HepG2 (cell line): Measurements from ENCODE around the gene COBL. TPM values are rescaled to one million over a fixed set of nuclear protein-coding genes. Genes with fewer than 3 reads are reported as not detected.

Source experiments
- ATAC-seq: fragments of 200-7000 bp; cut with Tn5 transposase; 3 replicates; pipeline ENCODE4 v1.9.1; 2020; ENCODE audit warnings: mild to moderate bottlenecking, moderate library complexity
- BruUV-seq: library from RNA; stranded (reverse); fragments of 400-500 nt; replicated peaks from 2 replicates; lab custom pipeline; 2021; lab: Mats Ljungman, UMichigan
- CTCF ChIA-PET: fragments of 300-600 bp; formaldehyde crosslinking; extraction: SDS; loops from one replicate; lab custom pipeline; 2021; ENCODE audit warnings: low total read pairs, inconsistent platforms, low intra/inter-chr PET ratio; lab: Yijun Ruan, JAX
- POLR2A ChIA-PET: fragments of 350-600 bp; sonication (Branson Sonifier 250); formaldehyde crosslinking; loops from one replicate; lab custom pipeline; 2020; ENCODE audit warnings: antibody characterized with exemption, inconsistent platforms; lab: Yijun Ruan, JAX
- DNase-seq: peaks from one replicate; pipeline ENCODE4 v3.0.0-alpha.2; 2015; ENCODE audit warnings: low spot score
- FAIRE-seq: peaks from 3 replicates; lab custom pipeline; 2011; peaks lifted over from hg19 to GRCh38; lab: Jason Lieb, UNC
- H2AFZ ChIP-seq: one replicate; pipeline ENCODE4 v1.6.1; 2011; ENCODE audit warnings: low read length, inconsistent platforms
- H3K27ac ChIP-seq: fragments of 300-600 bp; 3 replicates; pipeline ENCODE4 v1.8.0; 2011; ENCODE audit warnings: mixed run types, mild to moderate bottlenecking, mixed read lengths, low read length, inconsistent platforms; ENCODE audit not compliant: insufficient read depth; ENCODE audit errors: extremely low read length
- H3K27me3 ChIP-seq, 2 experiments: fragments of 200-600 bp in 1 of 2; 2 replicates in 1 of 2; 3 replicates in 1 of 2; pipeline versions ENCODE4 v1.6.0 to v1.8.0; 2011; ENCODE audit warnings: low read length in 2 of 2, mild to moderate bottlenecking in 2 of 2, moderate library complexity in 2 of 2, inconsistent platforms in 1 of 2; ENCODE audit not compliant: insufficient read depth in 2 of 2, control insufficient read depth in 1 of 2
- H3K36me3 ChIP-seq, 2 experiments: fragments of 200-600 bp in 1 of 2; replicated peaks in 1 of 2; 2 replicates in 1 of 2; 3 replicates in 1 of 2; pipeline versions ENCODE4 v1.5.1 to v1.8.0; 2011; ENCODE audit warnings: low read length in 2 of 2, inconsistent platforms in 1 of 2; ENCODE audit not compliant: insufficient read depth in 2 of 2, control insufficient read depth in 1 of 2
- H3K4me1 ChIP-seq: 2 replicates; pipeline ENCODE4 v1.5.1; 2012; ENCODE audit warnings: low read length, inconsistent platforms; ENCODE audit not compliant: insufficient read depth
- H3K4me2 ChIP-seq: 2 replicates; pipeline ENCODE4 v1.6.0; 2011; ENCODE audit warnings: low read depth, low read length, inconsistent platforms
- H3K4me3 ChIP-seq, 3 experiments: fragments of 200-600 bp in 1 of 3; sonication (generic), shearing (Covaris generic) in 1 of 3; replicated peaks in 1 of 3; 2 replicates each; pipeline ENCODE4 v1.5.1; 2011 to 2016; ENCODE audit warnings: low read length in 3 of 3, inconsistent platforms in 2 of 3, low read depth in 2 of 3, mild to moderate bottlenecking in 2 of 3, control low read depth in 1 of 3, mixed read lengths in 1 of 3; ENCODE audit not compliant: insufficient read depth in 1 of 3
- H3K79me2 ChIP-seq: one replicate; pipeline ENCODE4 v1.6.1; 2011; ENCODE audit warnings: low read length, inconsistent platforms; ENCODE audit not compliant: insufficient read depth
- H3K9ac ChIP-seq: 2 replicates; pipeline ENCODE4 v1.6.0; 2011; ENCODE audit warnings: mild to moderate bottlenecking, low read depth, low read length, inconsistent platforms; ENCODE audit not compliant: insufficient read depth
- H3K9me3 ChIP-seq: 2 replicates; pipeline ENCODE4 v1.5.1; 2012; ENCODE audit warnings: mild to moderate bottlenecking, low read length
- H4K20me1 ChIP-seq: 2 replicates; pipeline ENCODE4 v1.6.0; 2011; ENCODE audit warnings: inconsistent platforms, mild to moderate bottlenecking, low read length, moderate library complexity; ENCODE audit not compliant: insufficient read depth
- CC2D1A ChIP-seq: sonication (generic); formaldehyde crosslinking; IDR thresholded peaks from 2 replicates; pipeline ENCODE4 v1.8.1; 2023; ENCODE audit warnings: mild to moderate bottlenecking, missing genetic modification reagents
- KAT8 ChIP-seq: IDR thresholded peaks from 2 replicates; pipeline ENCODE4 v1.6.1; 2016; ENCODE audit warnings: missing genetic modification reagents, missing compliant biosample characterization
- NFYC ChIP-seq: IDR thresholded peaks from 2 replicates; pipeline ENCODE4 v1.6.1; 2016; ENCODE audit warnings: missing genetic modification reagents, missing compliant biosample characterization
- POLR2G ChIP-seq: fragments of 200-400 bp; formaldehyde crosslinking; IDR thresholded peaks from 2 replicates; pipeline ENCODE4 v1.6.1; 2018; ENCODE audit warnings: mild to moderate bottlenecking, low read depth, low read length, moderate library complexity
- ZNF136 ChIP-seq: sonication (generic); formaldehyde crosslinking; IDR thresholded peaks from 2 replicates; pipeline ENCODE4 v1.8.1; 2022; ENCODE audit warnings: low read depth, mild to moderate bottlenecking, moderate library complexity, missing genetic modification reagents
- ZNF879 ChIP-seq: sonication (generic); formaldehyde crosslinking; IDR thresholded peaks from 2 replicates; pipeline ENCODE4 v1.8.1; 2023; ENCODE audit warnings: missing genetic modification reagents
- WGBS: methylation state at CpG from one replicate; pipeline ENCODE4 v1.1.6; 2017; ENCODE audit warnings: low lambda C conversion rate; 5-methylcytosine and 5-hydroxymethylcytosine counted together
- in situ Hi-C: cut with HindIII; loops from 2 replicates; pipeline ENCODE4 v1.10.0; 2017; ENCODE audit warnings: low pct_unique_long_range_greater_than_20kb; ENCODE audit not compliant: extremely low pct_ligation_motif_present
- intact Hi-C: fragments of 100-400 bp; cut with micrococcal nuclease; formaldehyde crosslinking; loops from one replicate; pipeline ENCODE4 v1.10.0; 2022; ENCODE audit not compliant: unreplicated experiment
- polyA plus RNA-seq, 8 experiments: library from polyadenylated mRNA; depleted of rRNA in 3 of 8; stranded (reverse) in 7 of 8; unstranded in 1 of 8; fragments of >200 nt; fragmentation: Illumina TruSeq in 4 of 8; extraction: Trizol in 4 of 8; gene quantifications; 2 replicates each; pipeline versions ENCODE4 v1.2.1 to v1.2.3, GENCODE V29; 2011 to 2016; ENCODE audit warnings: low read depth in 4 of 8, missing spikeins in 1 of 8, mixed read lengths in 1 of 8; ENCODE audit not compliant: insufficient read depth in 1 of 8
- total RNA-seq, 5 experiments: library from RNA; depleted of rRNA; stranded (reverse); fragments of >200 nt; fragmentation: Illumina TruSeq; extraction: Trizol; gene quantifications; 2 replicates each; pipeline ENCODE4 v1.2.3, GENCODE V29; 2016; ENCODE audit warnings: low read depth in 1 of 5
- TF ChIP-seq, protein P1 (sequence below): sonication (generic); formaldehyde crosslinking; IDR thresholded peaks from 2 replicates; pipeline ENCODE4 v1.5.1; 2020; ENCODE audit warnings: missing genetic modification reagents, mild to moderate bottlenecking, borderline replicate concordance
- TF ChIP-seq, protein P2 (sequence below): sonication (generic); formaldehyde crosslinking; IDR thresholded peaks from 2 replicates; pipeline ENCODE4 v1.4.0; 2020; ENCODE audit warnings: mild to moderate bottlenecking, missing genetic modification reagents
- TF ChIP-seq, protein P3 (sequence below): sonication (generic); formaldehyde crosslinking; IDR thresholded peaks from 2 replicates; pipeline ENCODE4 v1.4.0; 2020; ENCODE audit warnings: mild to moderate bottlenecking, missing genetic modification reagents
- TF ChIP-seq, protein P4 (sequence below): sonication (generic); formaldehyde crosslinking; IDR thresholded peaks from 2 replicates; pipeline ENCODE4 v1.4.0; 2020; ENCODE audit warnings: missing genetic modification reagents, low read depth, mild to moderate bottlenecking, borderline replicate concordance

COBL gene
- total and polyA plus RNA-seq, 2 of the 13 experiments (the other 11 are each of a cell fraction or from before 2014, with no cell fraction given) = 3.8 to 4.9 TPM

DNA sequence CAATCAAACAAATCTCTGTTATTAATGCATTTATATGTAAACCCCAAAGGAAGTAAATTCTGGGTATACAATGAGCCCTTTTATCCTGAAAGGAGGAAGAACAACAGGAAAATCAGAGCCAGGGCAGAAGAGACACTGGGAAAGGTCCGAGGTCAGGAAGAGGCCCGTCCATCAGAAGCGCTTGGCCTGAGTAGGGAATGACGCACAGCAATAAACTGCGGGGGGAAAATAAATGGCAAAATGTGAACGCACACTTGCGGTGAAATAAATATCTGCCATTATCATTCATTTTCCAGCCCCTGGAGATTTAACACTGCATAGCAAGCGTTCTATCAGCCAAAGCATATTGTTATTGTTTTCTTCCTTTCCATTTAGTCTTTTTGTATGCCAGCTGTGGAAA, 243.4 kb downstream of the COBL start:
- ATAC-seq = no peak
- Histone ChIP-seq H3K9me3 (no peaks in the 10 kb centered on the region), H4K20me1 (no peaks in the 10 kb centered on the region), H3K27ac (no peak overlapping the region), H3K79me2 (no peaks in the 10 kb centered on the region), H3K9ac (no peak overlapping the region), H3K36me3 (no peaks in the 10 kb centered on the region), H3K4me1 (no peaks in the 10 kb centered on the region), H3K4me3 (no peak overlapping the region), H3K27me3 (no peaks in the 10 kb centered on the region), H3K4me2 (no peak overlapping the region), H2AFZ (no peak overlapping the region)
- POLR2A ChIA-PET = no interaction called here
- DNase-seq = no peak
- no TSS peak for BruUV-seq
- intact Hi-C loops (no loop called here), in situ Hi-C loops (no loop called here)
- CTCF ChIA-PET = no interaction called here
- FAIRE-seq = no peak
- 95% methylated on average over 8 of the region's 8 CpGs for WGBS
- TF ChIP-seq, protein P1, sequence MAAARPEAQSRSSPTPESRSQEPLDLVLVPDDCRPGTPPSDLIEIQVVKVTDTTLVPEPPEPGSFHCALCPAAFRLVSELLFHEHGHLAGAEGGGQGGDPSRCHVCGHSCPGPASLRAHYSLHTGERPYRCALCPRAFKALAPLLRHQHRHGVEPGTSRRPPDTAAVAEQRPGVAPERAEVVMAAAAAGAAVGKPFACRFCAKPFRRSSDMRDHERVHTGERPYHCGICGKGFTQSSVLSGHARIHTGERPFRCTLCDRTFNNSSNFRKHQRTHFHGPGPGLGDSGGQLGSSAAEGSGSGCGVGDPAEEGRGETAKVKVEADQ (CRISPR knock-in tag) = no peak
- no peak for TF ChIP-seq KAT8
- TF ChIP-seq POLR2G = no peak
- no peak for TF ChIP-seq ZNF879
- TF ChIP-seq, protein P2, sequence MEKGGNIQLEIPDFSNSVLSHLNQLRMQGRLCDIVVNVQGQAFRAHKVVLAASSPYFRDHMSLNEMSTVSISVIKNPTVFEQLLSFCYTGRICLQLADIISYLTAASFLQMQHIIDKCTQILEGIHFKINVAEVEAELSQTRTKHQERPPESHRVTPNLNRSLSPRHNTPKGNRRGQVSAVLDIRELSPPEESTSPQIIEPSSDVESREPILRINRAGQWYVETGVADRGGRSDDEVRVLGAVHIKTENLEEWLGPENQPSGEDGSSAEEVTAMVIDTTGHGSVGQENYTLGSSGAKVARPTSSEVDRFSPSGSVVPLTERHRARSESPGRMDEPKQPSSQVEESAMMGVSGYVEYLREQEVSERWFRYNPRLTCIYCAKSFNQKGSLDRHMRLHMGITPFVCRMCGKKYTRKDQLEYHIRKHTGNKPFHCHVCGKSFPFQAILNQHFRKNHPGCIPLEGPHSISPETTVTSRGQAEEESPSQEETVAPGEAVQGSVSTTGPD = no peak
- no peak for TF ChIP-seq ZNF136 (CRISPR knock-in tag)
- TF ChIP-seq, protein P3, sequence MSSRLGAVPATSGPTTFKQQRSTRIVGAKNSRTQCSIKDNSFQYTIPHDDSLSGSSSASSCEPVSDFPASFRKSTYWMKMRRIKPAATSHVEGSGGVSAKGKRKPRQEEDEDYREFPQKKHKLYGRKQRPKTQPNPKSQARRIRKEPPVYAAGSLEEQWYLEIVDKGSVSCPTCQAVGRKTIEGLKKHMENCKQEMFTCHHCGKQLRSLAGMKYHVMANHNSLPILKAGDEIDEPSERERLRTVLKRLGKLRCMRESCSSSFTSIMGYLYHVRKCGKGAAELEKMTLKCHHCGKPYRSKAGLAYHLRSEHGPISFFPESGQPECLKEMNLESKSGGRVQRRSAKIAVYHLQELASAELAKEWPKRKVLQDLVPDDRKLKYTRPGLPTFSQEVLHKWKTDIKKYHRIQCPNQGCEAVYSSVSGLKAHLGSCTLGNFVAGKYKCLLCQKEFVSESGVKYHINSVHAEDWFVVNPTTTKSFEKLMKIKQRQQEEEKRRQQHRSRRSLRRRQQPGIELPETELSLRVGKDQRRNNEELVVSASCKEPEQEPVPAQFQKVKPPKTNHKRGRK (CRISPR knock-in tag) = no peak
- TF ChIP-seq, protein P4, sequence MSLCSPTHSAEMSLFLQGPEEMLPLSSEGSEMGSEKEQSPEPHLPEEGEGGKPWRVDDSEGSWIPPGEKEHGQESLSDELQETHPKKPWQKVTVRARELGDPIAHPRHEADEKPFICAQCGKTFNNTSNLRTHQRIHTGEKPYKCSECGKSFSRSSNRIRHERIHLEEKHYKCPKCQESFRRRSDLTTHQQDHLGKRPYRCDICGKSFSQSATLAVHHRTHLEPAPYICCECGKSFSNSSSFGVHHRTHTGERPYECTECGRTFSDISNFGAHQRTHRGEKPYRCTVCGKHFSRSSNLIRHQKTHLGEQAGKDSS (CRISPR knock-in tag) = no peak
- TF ChIP-seq CC2D1A (CRISPR knock-in tag) = no peak
- no peak for TF ChIP-seq NFYC (CRISPR knock-in tag)
